ENCODE data around the gene NEK11.

Gene NEK11

DNA sequence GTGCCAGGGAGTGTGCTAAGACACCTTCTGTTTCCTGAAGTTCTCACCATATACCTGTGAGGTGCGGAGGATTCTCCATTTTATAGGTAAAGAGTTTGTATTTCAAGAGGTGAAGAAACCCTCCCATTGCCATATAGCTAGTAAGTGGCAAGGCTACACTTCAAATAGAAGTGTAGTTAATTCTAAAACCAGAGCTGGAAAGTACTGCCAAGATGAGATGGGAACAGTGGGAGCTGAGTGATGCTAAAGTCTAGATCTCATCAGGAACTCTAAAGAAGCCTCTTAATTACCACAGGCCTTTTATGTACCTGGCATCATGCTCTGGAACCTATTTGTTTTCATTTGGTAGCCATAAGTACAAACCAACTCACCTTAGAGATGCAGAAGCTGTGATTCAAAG is 256.3 kb downstream of the NEK11 start:
- Histone ChIP-seq H2AFZ (ENCODE audit: low read depth, low read length) (no peak overlapping the region), H3K4me3 (ENCODE audit: low read depth in 1 of 2, low read length in 2 of 2) (no peak overlapping the region), H3K27ac (ENCODE audit: low read length) (no peak overlapping the region), H3K4me1 (ENCODE audit: insufficient read depth, low read length) (no peaks in the 10 kb centered on the region), H4K20me1 (ENCODE audit: insufficient read depth, low read length) (no peaks in the 10 kb centered on the region), H3K4me2 (ENCODE audit: insufficient read depth, low read length) (no peak overlapping the region), H3K36me3 (ENCODE audit: insufficient read depth, low read length) (no peaks in the 10 kb centered on the region), H3K9me3 (ENCODE audit: insufficient read depth, low read length, severe bottlenecking) (no peaks in the 10 kb centered on the region), H3K79me2 (ENCODE audit: insufficient read depth, low read length) (no peaks in the 10 kb centered on the region), H3K9ac (ENCODE audit: low read depth, low read length) (no peak overlapping the region), H3K27me3 (ENCODE audit: insufficient read depth, low read length, poor library complexity) (peaks cover 9% of the 10 kb centered on the region)
- no peak for TF ChIP-seq EZH2 (IDR thresholded peaks at IDR 0.05; ENCODE audit: borderline replicate concordance, low read depth, low read length, severe bottlenecking)
- TF ChIP-seq, protein P1, sequence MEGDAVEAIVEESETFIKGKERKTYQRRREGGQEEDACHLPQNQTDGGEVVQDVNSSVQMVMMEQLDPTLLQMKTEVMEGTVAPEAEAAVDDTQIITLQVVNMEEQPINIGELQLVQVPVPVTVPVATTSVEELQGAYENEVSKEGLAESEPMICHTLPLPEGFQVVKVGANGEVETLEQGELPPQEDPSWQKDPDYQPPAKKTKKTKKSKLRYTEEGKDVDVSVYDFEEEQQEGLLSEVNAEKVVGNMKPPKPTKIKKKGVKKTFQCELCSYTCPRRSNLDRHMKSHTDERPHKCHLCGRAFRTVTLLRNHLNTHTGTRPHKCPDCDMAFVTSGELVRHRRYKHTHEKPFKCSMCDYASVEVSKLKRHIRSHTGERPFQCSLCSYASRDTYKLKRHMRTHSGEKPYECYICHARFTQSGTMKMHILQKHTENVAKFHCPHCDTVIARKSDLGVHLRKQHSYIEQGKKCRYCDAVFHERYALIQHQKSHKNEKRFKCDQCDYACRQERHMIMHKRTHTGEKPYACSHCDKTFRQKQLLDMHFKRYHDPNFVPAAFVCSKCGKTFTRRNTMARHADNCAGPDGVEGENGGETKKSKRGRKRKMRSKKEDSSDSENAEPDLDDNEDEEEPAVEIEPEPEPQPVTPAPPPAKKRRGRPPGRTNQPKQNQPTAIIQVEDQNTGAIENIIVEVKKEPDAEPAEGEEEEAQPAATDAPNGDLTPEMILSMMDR (IDR thresholded peaks at IDR 0.05; ENCODE audit: borderline replicate concordance, extremely low read depth, low read length, poor library complexity, severe bottlenecking) = no peak
- ATAC-seq (ENCODE audit: insufficient read depth, low read depth) = no peak
- no peak for DNase-seq

DNA sequence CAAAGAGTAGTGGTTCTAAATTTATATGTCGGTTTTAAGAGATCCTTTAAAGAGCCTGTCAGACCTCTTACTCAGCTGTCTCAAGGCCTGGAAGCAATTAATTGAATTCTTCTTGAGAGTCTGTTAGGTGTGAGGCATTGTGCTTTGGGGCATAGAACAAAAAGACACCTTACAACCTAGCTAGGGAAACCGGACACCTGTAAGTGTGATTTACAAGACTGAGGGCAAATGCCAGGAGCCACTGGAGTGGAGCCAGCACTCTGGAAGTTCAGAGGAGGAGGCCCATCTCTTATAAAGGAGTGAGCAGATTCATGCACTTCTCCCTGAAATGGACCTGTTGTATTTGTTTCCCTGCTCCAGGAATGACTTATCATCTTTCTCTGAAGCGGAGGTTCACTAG is 257.2 kb downstream of the NEK11 start:
- no peaks in the 10 kb centered on the region for H3K79me2 ChIP-seq (ENCODE audit: insufficient read depth, low read length)
- no peaks in the 10 kb centered on the region for H3K9me3 ChIP-seq (ENCODE audit: insufficient read depth, low read length, severe bottlenecking)
- DNase-seq (no peak), ATAC-seq (ENCODE audit: insufficient read depth, low read depth) (no peak)
- H3K27ac ChIP-seq (ENCODE audit: low read length) = no peak overlapping the region
- no peak overlapping the region for H3K9ac ChIP-seq (ENCODE audit: low read depth, low read length)
- no peak overlapping the region for H3K4me2 ChIP-seq (ENCODE audit: insufficient read depth, low read length)
- no peak for TF ChIP-seq EZH2 (IDR thresholded peaks at IDR 0.05; ENCODE audit: borderline replicate concordance, low read depth, low read length, severe bottlenecking)
- TF ChIP-seq, protein P1 (IDR thresholded peaks at IDR 0.05; ENCODE audit: borderline replicate concordance, extremely low read depth, low read length, poor library complexity, severe bottlenecking) = no peak
- peaks cover 9% of the 10 kb centered on the region for H3K27me3 ChIP-seq (ENCODE audit: insufficient read depth, low read length, poor library complexity)
- no peaks in the 10 kb centered on the region for H3K4me1 ChIP-seq (ENCODE audit: insufficient read depth, low read length)
- H3K36me3 ChIP-seq (ENCODE audit: insufficient read depth, low read length) = no peaks in the 10 kb centered on the region
- H4K20me1 ChIP-seq (ENCODE audit: insufficient read depth, low read length) = no peaks in the 10 kb centered on the region
- no peak overlapping the region for H3K4me3 ChIP-seq (ENCODE audit: low read depth in 1 of 2, low read length in 2 of 2)
- no peak overlapping the region for H2AFZ ChIP-seq (ENCODE audit: low read depth, low read length)

DNA sequence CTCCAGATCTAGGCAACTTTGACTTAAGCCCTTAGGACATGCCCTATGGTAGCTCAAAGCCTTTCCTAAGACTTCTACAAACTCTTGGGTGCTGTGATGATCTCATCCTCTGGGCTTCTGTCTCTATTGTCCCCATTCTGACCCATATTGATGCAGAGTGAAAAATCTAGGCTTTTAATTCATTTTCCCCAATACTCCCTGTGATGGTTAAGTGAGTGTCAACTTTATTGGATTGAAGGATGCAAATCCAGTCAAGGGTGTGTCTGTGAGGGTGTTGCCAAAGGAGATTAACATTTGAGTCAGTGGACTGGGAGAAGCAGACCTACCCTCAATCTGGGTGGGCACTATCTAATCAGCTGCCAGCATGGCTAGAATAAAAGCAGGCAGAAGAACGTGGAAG is 257.6 kb downstream of the NEK11 start:
- no peak for DNase-seq
- no peaks in the 10 kb centered on the region for H3K79me2 ChIP-seq (ENCODE audit: insufficient read depth, low read length)
- no peaks in the 10 kb centered on the region for H3K9me3 ChIP-seq (ENCODE audit: insufficient read depth, low read length, severe bottlenecking)
- no peak overlapping the region for H3K9ac ChIP-seq (ENCODE audit: low read depth, low read length)
- no peaks in the 10 kb centered on the region for H3K36me3 ChIP-seq (ENCODE audit: insufficient read depth, low read length)
- no peak for TF ChIP-seq EZH2 (IDR thresholded peaks at IDR 0.05; ENCODE audit: borderline replicate concordance, low read depth, low read length, severe bottlenecking)
- TF ChIP-seq, protein P1 (IDR thresholded peaks at IDR 0.05; ENCODE audit: borderline replicate concordance, extremely low read depth, low read length, poor library complexity, severe bottlenecking) = no peak
- H3K4me3 ChIP-seq (ENCODE audit: low read depth in 1 of 2, low read length in 2 of 2) = no peak overlapping the region
- no peak overlapping the region for H2AFZ ChIP-seq (ENCODE audit: low read depth, low read length)
- peaks cover 9% of the 10 kb centered on the region for H3K27me3 ChIP-seq (ENCODE audit: insufficient read depth, low read length, poor library complexity)
- H3K4me1 ChIP-seq (ENCODE audit: insufficient read depth, low read length) = no peaks in the 10 kb centered on the region
- no peak for ATAC-seq (ENCODE audit: insufficient read depth, low read depth)
- no peak overlapping the region for H3K4me2 ChIP-seq (ENCODE audit: insufficient read depth, low read length)
- no peak overlapping the region for H3K27ac ChIP-seq (ENCODE audit: low read length)
- H4K20me1 ChIP-seq (ENCODE audit: insufficient read depth, low read length) = no peaks in the 10 kb centered on the region

DNA sequence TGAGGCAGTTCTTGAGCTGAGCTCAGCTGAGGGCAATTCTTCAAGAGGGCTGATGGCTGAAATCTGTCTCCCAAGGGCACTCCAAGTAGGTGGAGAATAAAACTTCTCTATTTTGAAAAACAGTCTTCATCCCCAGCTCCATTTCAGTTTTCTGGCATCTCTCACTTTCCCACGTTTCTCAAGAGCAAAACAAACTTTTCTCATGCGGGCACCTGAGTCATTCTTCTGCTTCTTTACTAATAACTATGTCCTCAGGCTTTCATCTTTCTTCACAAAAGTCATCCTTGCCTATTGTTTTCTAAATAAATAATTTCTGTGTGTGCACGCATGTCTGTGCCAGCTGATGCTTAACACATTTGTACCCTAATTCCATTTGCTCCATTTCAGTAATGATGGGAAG is 258.8 kb downstream of the NEK11 start:
- H3K4me3 ChIP-seq (ENCODE audit: low read depth in 1 of 2, low read length in 2 of 2) = no peak overlapping the region
- H3K27ac ChIP-seq (ENCODE audit: low read length) = no peak overlapping the region
- H4K20me1 ChIP-seq (ENCODE audit: insufficient read depth, low read length) = no peaks in the 10 kb centered on the region
- TF ChIP-seq, protein P1 (IDR thresholded peaks at IDR 0.05; ENCODE audit: borderline replicate concordance, extremely low read depth, low read length, poor library complexity, severe bottlenecking) = no peak
- TF ChIP-seq EZH2 (IDR thresholded peaks at IDR 0.05; ENCODE audit: borderline replicate concordance, low read depth, low read length, severe bottlenecking) = no peak
- no peaks in the 10 kb centered on the region for H3K79me2 ChIP-seq (ENCODE audit: insufficient read depth, low read length)
- no peak overlapping the region for H3K9ac ChIP-seq (ENCODE audit: low read depth, low read length)
- ATAC-seq (ENCODE audit: insufficient read depth, low read depth) (no peak), DNase-seq (no peak)
- no peaks in the 10 kb centered on the region for H3K4me1 ChIP-seq (ENCODE audit: insufficient read depth, low read length)
- H3K9me3 ChIP-seq (ENCODE audit: insufficient read depth, low read length, severe bottlenecking) = no peaks in the 10 kb centered on the region
- H3K4me2 ChIP-seq (ENCODE audit: insufficient read depth, low read length) = no peak overlapping the region
- no peaks in the 10 kb centered on the region for H3K36me3 ChIP-seq (ENCODE audit: insufficient read depth, low read length)
- H3K27me3 ChIP-seq (ENCODE audit: insufficient read depth, low read length, poor library complexity) = peaks cover 8% of the 10 kb centered on the region
- no peak overlapping the region for H2AFZ ChIP-seq (ENCODE audit: low read depth, low read length)

Measured in DND-41 (cell line).